ENCODE results near the gene GTSE1. TPM values are rescaled to one million over a fixed set of nuclear protein-coding genes. Genes with fewer than 3 reads are reported as not detected.
A peak's percentile ranks its signal among the peaks of the same experiment; 100 is the strongest.

Gene GTSE1
- total RNA-seq, 1 donor: 10.4 TPM

DNA sequence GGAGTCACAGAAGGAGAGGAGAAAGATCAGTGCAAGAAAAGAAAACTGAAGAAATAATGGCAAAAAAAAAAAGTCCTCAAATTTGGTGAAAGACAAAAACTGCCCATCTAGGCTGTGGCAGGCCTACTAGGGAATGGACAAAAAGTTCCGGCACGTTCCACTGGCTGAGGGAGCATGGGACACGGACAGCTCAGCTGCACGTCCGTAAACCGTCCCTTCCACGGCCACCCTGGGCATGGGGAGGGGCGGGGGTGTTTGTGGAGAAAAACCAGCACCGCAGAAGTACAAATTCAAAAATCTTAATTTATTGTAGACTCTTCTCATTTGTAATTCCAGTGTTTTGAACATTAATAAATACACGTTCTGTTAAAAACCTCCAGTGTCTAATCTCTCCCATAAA lies 64.2 kb downstream of the GTSE1 start:
- TF ChIP-seq, protein P1, sequence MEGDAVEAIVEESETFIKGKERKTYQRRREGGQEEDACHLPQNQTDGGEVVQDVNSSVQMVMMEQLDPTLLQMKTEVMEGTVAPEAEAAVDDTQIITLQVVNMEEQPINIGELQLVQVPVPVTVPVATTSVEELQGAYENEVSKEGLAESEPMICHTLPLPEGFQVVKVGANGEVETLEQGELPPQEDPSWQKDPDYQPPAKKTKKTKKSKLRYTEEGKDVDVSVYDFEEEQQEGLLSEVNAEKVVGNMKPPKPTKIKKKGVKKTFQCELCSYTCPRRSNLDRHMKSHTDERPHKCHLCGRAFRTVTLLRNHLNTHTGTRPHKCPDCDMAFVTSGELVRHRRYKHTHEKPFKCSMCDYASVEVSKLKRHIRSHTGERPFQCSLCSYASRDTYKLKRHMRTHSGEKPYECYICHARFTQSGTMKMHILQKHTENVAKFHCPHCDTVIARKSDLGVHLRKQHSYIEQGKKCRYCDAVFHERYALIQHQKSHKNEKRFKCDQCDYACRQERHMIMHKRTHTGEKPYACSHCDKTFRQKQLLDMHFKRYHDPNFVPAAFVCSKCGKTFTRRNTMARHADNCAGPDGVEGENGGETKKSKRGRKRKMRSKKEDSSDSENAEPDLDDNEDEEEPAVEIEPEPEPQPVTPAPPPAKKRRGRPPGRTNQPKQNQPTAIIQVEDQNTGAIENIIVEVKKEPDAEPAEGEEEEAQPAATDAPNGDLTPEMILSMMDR (IDR thresholded peaks at IDR 0.05; ENCODE audit: insufficient read depth, low read depth, low read length): no peak
- no peak for DNase-seq (ENCODE audit: low read depth)
- H3K4me3 ChIP-seq (ENCODE audit: low read depth, low read length): no peak overlapping the region

DNA sequence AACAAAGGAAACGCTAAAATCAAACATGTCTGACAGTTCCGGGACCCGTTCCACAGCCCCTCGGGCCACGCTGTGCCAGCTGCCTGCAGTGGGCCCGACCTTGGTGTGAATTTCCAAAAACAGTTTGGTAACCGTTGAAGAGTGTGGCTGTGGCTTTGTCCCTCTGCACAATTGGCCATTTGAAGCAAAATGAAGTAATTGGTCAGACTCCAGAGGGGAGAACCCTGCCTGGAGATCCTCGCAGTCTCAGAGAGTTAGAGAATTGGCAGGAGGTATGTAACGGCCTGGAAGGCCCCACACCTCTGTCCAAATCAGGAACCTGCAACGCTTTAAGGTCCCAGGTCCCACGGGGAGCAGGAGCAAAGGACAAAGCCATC lies 65.1 kb downstream of the GTSE1 start:
- no peak for DNase-seq (ENCODE audit: low read depth)
- no peak overlapping the region for H3K4me3 ChIP-seq (ENCODE audit: low read depth, low read length)
- TF ChIP-seq, protein P1 (IDR thresholded peaks at IDR 0.05; ENCODE audit: insufficient read depth, low read depth, low read length): no peak

DNA sequence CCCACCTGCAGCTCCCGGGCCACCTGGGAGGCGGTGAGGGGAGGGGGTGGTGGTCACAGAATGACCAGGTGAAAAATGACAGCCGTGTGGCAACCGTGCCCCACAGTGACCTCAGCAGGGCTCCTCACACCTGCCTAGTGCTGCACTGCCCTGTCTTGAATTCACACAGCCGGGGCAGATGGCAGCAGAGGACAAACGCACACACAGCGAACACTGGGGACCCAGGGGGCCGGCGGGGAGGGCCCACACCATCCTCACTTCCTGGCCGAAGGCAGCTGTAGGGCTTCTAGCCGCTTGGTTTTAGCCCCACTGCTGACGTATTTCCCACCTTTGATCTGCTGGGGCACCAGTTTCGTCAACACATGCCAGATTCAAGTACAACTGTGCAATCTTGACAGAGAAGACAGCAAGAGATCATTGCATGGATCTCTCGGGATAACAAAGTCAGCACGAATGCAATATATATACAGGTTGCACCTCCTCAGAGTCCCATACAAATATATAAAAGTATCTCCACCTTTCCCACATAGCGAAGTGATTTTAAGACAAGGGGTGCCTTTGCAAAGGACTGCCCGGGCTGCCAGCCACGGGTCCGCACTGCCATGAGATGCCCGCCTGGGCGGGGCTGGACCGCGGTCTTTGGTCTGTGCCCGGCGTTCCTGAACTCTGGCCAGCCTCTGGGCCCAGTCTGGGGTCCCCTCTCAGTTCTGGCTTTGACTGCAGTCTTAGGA lies 65.7 kb downstream of the GTSE1 start:
- DNase-seq (ENCODE audit: low read depth): peak; percentile 3
- TF ChIP-seq, protein P1 (IDR thresholded peaks at IDR 0.05; ENCODE audit: insufficient read depth, low read depth, low read length): no peak
- no peak overlapping the region for H3K4me3 ChIP-seq (ENCODE audit: low read depth, low read length)

- no peak for DNase-seq (ENCODE audit: low read depth)
- H3K4me3 ChIP-seq (ENCODE audit: low read depth, low read length): no peak overlapping the region
- TF ChIP-seq, protein P1 (IDR thresholded peaks at IDR 0.05; ENCODE audit: insufficient read depth, low read depth, low read length): no peak
These were observed 66.4 kb downstream of the GTSE1 start for GRCh38 chr22:46362934-46363515.

DNA sequence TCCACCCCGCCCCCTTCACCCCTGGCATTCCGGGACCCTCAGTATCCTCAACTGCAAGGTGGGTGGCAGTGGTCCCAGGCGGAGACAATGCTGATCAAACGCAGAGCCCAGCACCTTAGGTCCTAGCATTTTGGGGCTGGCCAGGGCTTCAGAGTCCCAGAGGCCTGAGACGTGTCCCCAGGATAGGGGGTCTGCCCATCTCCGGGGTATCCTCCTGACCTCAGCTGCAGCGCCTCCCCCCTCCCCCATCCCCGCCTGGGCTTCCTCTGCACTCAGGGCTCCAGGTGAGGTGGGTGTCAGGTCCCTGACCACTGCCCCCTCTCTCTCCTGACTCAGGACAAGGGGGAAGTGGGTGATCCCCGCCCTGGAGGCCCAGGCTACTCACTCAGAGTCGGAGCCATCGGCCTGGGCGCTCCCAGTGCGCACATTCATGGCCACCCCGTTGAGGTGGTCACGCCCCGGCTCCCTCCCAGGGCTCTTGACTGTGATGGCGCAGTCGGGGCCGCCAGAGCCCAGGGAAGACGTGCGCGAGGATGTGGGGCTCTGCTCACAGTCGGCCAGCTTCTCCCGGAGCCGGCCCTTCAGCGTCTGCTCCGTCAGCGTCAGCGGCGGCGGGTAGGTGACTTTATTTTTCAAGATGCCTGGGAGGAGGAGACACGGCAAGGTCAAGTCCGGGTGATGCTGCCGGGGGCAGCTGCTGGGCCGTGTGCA lies 67.1 kb downstream of the GTSE1 start:
- H3K4me3 ChIP-seq (ENCODE audit: low read depth, low read length): no peak overlapping the region
- DNase-seq (ENCODE audit: low read depth): no peak
- TF ChIP-seq, protein P1 (IDR thresholded peaks at IDR 0.05; ENCODE audit: insufficient read depth, low read depth, low read length): no peak

- DNase-seq (ENCODE audit: low read depth): no peak
- TF ChIP-seq, protein P1 (IDR thresholded peaks at IDR 0.05; ENCODE audit: insufficient read depth, low read depth, low read length): no peak
- no peak overlapping the region for H3K4me3 ChIP-seq (ENCODE audit: low read depth, low read length)
These were observed 67.9 kb downstream of the GTSE1 start for GRCh38 chr22:46364341-46365165.
